GM10847 (cell line): Measurements from ENCODE around the gene C1RL.

Experiments used
- POLR2A ChIP-seq: IDR thresholded peaks from 2 replicates; pipeline ENCODE4 v1.6.1; 2011; ENCODE audit not compliant: insufficient read length; ENCODE audit errors: extremely low read depth

Gene C1RL

GRCh38 chr12:7128681-7129286 is 19.8 kb upstream of the C1RL start, which contains the start of gene RBP5:
Gene RBP5, minus strand, starts transcription at chr12:7128889. Its CDS starts 114 bp downstream, at chr12:7128775.
- TF ChIP-seq POLR2A: no peak

DNA sequence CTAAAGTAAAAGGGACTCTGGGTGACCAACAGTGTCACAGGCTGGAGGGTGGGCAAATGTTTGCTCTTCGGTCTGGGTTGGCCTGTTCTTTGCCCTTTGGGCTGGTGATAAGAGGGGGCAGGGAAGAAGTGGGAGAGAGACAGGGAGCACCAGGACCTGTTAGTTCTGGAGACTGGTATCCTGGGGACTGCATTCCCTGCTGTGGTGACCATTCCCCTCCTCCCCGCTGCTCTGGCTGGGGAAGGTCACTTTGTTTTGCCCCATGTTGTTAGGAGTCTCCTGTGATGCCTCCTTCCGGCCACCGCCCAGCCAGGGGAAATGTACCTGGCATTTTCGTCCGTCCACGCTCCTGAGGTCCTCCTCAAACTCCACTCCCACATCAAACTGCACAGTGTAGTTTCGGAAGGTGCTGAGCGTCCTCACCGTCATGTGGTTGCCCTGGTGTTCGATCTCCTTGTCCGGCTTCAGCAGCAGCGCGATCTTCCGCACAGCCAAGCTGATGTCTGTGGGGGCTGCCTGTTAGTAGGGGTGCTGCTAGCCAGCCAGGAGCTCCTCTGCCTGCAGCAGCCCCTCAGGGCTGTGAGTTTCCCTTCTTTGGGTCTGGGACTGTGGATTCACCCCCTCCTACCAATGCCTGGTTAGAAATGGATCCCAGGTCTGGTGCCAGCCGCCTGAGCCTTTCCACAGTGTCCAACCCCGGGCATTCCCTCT is 19.1 kb upstream of the C1RL start:
- no peak for TF ChIP-seq POLR2A

DNA sequence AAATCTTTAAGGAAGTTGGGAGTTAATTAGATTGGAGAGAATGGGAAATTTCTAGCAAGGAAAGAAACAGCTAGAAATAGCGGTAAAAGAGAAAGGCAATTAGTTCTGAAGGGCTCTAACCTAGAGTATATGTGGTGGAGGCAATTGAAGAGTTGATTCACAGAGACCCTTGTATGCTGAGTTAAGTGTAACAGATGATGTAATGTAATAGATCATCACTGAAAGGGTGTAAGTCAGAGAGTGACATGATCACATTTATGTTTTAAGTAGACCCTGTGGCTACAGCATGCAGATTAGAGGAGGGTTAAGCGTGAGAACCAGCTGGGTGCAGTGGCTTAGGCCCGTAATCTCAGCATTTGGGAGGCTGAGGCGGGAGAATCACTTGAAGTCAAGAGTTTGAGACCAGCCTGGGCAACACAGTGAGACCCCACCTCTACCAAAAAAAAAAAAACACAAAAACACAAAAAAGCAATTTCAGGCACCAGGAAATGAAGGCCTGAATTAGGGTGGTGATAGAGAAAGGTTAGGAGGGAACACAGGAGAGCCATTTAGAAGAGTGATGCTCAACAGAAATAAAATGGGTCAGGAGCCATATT is 16.7 kb upstream of the C1RL start:
- no peak for TF ChIP-seq POLR2A

DNA sequence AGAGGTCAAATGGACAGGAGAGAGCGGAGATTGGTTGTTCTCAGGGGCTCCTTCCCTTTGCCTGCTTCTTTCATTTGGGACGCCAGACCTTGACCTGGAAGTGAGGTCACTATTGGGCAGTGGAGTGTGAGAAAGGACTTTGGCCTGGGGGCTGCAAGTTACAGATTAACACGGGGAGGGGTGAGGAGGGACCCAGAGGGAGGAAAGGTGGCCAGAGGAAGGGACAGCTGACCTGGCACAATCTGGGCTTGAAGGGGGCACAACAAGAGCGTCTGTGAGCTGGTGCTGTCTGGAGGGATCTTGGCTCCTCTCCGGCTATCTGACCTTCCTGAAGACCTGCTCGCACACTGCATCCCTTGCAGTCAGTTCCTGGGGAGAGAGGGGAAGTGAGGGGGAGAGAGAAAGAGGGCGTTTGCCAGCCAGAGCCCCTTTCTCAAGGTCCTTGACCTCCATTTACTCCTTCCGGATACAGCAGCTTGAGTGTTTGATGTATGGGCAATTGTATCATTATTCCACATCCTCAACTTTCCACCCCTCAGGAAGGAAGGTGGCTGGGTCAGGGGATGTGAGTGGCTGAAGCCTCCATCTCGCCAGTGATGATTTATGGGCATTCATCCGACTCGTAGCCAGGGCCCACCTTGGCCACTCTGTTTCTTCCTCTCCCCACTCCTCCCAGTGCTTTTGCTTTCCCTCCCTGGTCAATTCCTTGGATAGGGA is 14.9 kb upstream of the C1RL start:
- no peak for TF ChIP-seq POLR2A

GRCh38 chr12:7122811-7123769 is 14.1 kb upstream of the C1RL start:
- TF ChIP-seq POLR2A: no peak

DNA sequence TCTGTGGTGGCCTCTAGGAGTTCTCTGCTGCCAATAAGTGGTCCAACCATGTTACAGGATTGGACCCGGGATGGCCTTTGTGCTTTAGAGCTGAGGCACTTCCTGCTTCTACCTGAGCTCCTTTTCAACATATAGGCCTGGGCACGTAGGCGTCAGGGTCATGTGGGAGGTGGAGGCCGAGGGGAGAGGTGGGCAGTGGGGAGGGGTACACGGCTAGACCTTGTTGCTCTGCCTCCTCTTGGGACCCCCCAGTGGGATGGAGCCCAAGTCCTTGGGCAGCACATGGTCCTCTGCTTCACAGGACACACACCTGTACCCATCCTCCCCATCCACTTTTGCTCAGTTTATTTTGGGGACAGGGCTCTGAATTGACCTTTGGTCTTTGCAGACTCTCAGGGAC is 12.3 kb upstream of the C1RL start:
- TF ChIP-seq POLR2A: no peak

GRCh38 chr12:7120166-7120565 is 11.2 kb upstream of the C1RL start:
- TF ChIP-seq POLR2A: no peak

- TF ChIP-seq POLR2A: no peak
Observed at GRCh38 chr12:7118881-7119280, 9.9 kb upstream of the C1RL start.

- no peak for TF ChIP-seq POLR2A
Observed at GRCh38 chr12:7117670-7118069, 8.7 kb upstream of the C1RL start.

DNA sequence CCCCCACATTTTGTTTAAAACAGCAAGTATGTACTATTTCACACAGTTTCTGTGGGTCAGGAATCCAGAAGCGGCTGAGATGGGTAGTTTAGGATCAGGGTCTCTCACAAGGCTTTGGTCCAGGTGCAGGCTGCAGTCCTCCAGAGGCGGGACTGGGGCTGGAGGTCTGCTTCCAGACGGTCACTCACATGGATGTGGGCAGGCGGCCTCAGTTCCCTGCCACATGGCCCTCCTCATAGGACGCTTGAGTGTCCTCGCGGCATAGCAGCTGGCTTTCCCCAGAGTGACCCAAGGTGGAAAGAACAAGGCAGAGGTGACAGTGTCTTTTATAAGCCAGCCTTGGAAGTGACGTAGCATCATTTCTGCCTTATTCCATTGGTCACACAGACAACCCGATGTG is 7.9 kb upstream of the C1RL start:
- TF ChIP-seq POLR2A: no peak

DNA sequence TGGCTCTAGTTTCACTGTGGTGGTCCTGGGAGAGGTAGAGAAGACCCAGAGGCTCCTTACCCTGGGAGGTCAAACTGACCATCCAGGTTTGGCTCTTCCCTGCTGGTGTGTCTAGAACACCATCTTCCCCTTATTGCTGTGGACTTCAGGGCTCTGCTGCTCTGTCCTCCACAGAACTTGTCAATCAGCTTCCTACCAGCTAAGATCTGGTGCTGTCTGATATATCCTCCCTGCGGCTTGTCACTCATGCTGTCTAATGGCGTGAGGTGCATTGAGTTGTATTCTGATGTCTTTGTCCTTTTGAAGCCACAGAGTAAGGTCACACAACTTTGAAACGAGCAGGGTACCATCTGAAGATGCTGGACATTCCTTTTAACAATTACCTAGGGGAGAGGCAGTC is 7.2 kb upstream of the C1RL start:
- no peak for TF ChIP-seq POLR2A

DNA sequence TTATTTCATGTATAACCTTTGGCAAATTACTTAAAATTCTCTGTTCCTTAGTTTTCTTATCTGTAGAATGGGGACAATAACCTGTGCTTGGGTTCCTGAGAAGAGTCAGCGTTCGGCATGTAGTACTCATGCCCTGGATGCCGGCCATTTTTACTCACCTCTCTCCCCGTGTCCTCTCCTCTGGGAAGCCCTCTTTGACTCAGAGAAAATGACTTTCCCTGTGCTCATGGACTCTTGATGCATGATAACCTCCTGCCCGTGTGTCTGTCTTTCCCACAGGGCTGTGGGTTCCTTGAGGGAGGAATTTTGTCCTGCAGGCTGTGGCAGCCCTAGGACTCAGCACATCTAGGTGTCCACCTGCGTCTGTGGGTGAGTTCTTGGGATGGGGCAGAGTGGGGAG is 5.8 kb upstream of the C1RL start:
- no peak for TF ChIP-seq POLR2A

DNA sequence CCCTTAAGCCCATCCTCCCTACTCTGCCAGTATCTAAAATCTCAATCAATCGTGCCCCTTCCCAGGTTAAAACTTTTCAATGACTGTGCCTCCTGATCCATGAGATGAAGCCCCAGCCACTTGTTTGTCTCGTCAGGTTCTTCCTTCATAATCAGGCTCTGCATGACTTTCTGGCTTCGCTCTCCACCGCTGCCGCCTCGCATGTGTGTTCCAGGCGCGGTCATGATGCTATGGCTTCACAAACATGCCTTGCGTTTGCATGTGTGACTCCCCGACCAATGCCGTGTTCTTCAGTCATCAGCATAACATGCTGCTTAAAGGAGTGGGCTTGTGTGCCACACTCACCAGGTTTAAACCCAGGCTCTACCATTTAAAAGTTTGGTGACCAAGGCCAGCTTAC is 5.0 kb upstream of the C1RL start:
- TF ChIP-seq POLR2A: no peak

GRCh38 chr12:7113389-7113871 is 4.4 kb upstream of the C1RL start:
- no peak for TF ChIP-seq POLR2A

- no peak for TF ChIP-seq POLR2A
Observed at GRCh38 chr12:7112041-7112440, 3.0 kb upstream of the C1RL start.
